GM21390 (cell line): ENCODE data around the gene ZNRF3.
"Not testable (repeated sequence)": the region's sequence is repeated elsewhere in the genome, so short reads cannot be mapped to it uniquely, and the experiment has no call there.

Experiments
- ATAC-seq: cut with Tn5 transposase; IDR thresholded peaks from one replicate; pipeline ENCODE4 v1.9.1; 2021; ENCODE audit not compliant: unreplicated experiment

Gene ZNRF3

GRCh38 chr22:29030618-29031226 is 147.3 kb downstream of the ZNRF3 start:
- ATAC-seq, result no peak

GRCh38 chr22:29031227-29032011 is 148.0 kb downstream of the ZNRF3 start:
- ATAC-seq, result no peak

GRCh38 chr22:29032014-29032475 is 148.7 kb downstream of the ZNRF3 start:
- ATAC-seq, result no peak

GRCh38 chr22:29032584-29032983 is 149.2 kb downstream of the ZNRF3 start:
- ATAC-seq, result no peak

- ATAC-seq, result no peak
Measured at GRCh38 chr22:29037340-29037932, 154.1 kb downstream of the ZNRF3 start.

- no peak for ATAC-seq
Measured at GRCh38 chr22:29039148-29039547, 155.8 kb downstream of the ZNRF3 start.

GRCh38 chr22:29039684-29040083 is 156.3 kb downstream of the ZNRF3 start:
- ATAC-seq, result not testable (repeated sequence)

GRCh38 chr22:29040385-29041275 is 157.3 kb downstream of the ZNRF3 start:
- no peak for ATAC-seq

GRCh38 chr22:29041408-29041807 is 158.0 kb downstream of the ZNRF3 start:
- no peak for ATAC-seq

- no peak for ATAC-seq
Measured at GRCh38 chr22:29043906-29044575, 160.7 kb downstream of the ZNRF3 start.

GRCh38 chr22:29044657-29045176 is 161.3 kb downstream of the ZNRF3 start:
- no peak for ATAC-seq

GRCh38 chr22:29048822-29049654 is 165.7 kb downstream of the ZNRF3 start:
- ATAC-seq, result no peak

- ATAC-seq, result no peak
Measured at GRCh38 chr22:29049655-29050263, 166.4 kb downstream of the ZNRF3 start.

- no peak for ATAC-seq
Measured at GRCh38 chr22:29050457-29050856, 167.1 kb downstream of the ZNRF3 start.

GRCh38 chr22:29053048-29053702 is 169.8 kb downstream of the ZNRF3 start:
- ATAC-seq, result no peak

- no peak for ATAC-seq
Measured at GRCh38 chr22:29054251-29054767, 170.9 kb downstream of the ZNRF3 start.

- no peak for ATAC-seq
Measured at GRCh38 chr22:29055192-29055830, 171.9 kb downstream of the ZNRF3 start.

- ATAC-seq, result no peak
Measured at GRCh38 chr22:29056472-29056871, 173.1 kb downstream of the ZNRF3 start.
